ENCODE data around the gene OR10K1. TPM values are rescaled to one million over a fixed set of nuclear protein-coding genes. Genes with fewer than 3 reads are reported as not detected.

OR10K1 gene
- total RNA-seq, 120 experiments from 2014 or later, result 0.11 to 0.28 (median 0.16) TPM; not detected in 109

Other genes with a start within 250 kb of the OR10K1 start
- gene CD1A, start 207.4 kb upstream of the OR10K1 start, total RNA-seq, result not detected
- gene CD1C, start 171.9 kb upstream of the OR10K1 start, total RNA-seq, result under 1 TPM in 4 of 120 experiments, not detected in 116; 0.32 to 0.90 (median 0.50) TPM
- not detected for gene CD1B, start 130.3 kb upstream of the OR10K1 start, total RNA-seq
- not detected for gene CD1E, start 107.9 kb upstream of the OR10K1 start, total RNA-seq
- gene OR10T2, start 62.4 kb upstream of the OR10K1 start, total RNA-seq, result not detected
- gene OR10K2, start 35.6 kb upstream of the OR10K1 start, total RNA-seq, result not detected
- gene OR10R2, start 10.4 kb downstream of the OR10K1 start, total RNA-seq, result not detected
- gene OR6Y1, start 92.6 kb downstream of the OR10K1 start, total RNA-seq, result not detected
- gene OR6P1, start 108.7 kb downstream of the OR10K1 start, total RNA-seq, result not detected
- not detected for gene OR10X1, start 118.1 kb downstream of the OR10K1 start, total RNA-seq
- not detected for gene OR10Z1, start 143.4 kb downstream of the OR10K1 start, total RNA-seq
- gene SPTA1, start 224.9 kb downstream of the OR10K1 start, total RNA-seq, result 1 to 10 TPM in 1 of 120 experiments, under 1 TPM in 10, not detected in 109; 0.07 to 1.2 (median 0.53) TPM
- not detected for gene OR6K2, start 238.8 kb downstream of the OR10K1 start, total RNA-seq

All from dorsolateral prefrontal cortex (tissue), 118 donors.